HG03066 (cell line): ENCODE measurements around the gene RAC2.
"Not testable (repeated sequence)": the region's sequence is repeated elsewhere in the genome, so short reads cannot be mapped to it uniquely, and the experiment has no call there.

Source experiments
- ATAC-seq: cut with Tn5 transposase; IDR thresholded peaks from one replicate; pipeline ENCODE4 v1.9.1; 2021; ENCODE audit warnings: low read depth; ENCODE audit not compliant: unreplicated experiment

Gene RAC2

DNA sequence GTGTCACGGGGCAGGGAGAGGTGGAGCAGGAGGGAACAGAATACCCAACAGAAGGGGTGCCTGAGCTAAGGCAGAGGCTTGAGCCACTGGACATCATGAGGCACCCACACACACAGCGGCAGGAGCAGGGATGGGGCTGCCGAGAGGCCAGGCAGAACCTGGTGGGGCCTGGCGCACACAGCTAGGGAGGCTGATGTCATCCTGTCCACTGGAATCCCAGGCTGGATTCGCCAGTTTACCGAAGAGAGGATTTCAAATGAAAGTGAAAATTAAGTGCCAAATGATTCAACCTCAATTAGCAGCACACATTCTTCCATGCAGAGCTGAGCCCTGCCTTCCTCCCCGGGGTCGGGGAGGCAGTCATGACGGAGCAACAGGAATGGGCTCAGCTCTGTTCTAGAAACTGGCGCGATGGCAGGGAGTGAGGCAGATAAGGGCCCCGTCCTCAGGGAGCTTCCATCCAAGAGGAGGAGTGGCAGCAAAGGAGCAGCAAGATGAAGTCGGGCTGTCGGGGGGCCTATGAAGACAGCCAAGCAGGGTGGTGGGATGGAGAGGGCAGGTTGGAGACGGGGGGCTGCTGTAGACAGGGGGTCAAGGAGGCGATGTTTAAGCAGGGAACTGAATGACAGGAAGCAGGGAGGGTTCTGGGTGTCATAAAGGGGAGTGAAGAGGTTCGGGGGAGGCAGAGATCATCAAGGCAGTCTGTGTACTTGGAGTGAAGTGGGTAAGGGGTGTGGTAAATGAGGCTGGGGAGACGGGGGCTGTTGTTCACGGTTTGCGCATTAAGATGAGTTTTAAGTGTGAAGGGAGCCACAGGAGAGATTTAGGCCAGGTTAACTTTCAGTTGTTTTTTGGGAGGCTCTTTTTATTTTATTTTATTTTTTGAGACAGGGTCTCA is 6.4 kb downstream of the RAC2 start:
- no peak for ATAC-seq

- ATAC-seq: no peak
Measured at GRCh38 chr22:37235897-37236607, 8.0 kb downstream of the RAC2 start.

- no peak for ATAC-seq
Measured at GRCh38 chr22:37234736-37235711, 9.0 kb downstream of the RAC2 start.

- no peak for ATAC-seq
Measured at GRCh38 chr22:37233751-37234631, 10.1 kb downstream of the RAC2 start.

- not testable (repeated sequence) for ATAC-seq
Measured at GRCh38 chr22:37233371-37233750, 10.7 kb downstream of the RAC2 start.

DNA sequence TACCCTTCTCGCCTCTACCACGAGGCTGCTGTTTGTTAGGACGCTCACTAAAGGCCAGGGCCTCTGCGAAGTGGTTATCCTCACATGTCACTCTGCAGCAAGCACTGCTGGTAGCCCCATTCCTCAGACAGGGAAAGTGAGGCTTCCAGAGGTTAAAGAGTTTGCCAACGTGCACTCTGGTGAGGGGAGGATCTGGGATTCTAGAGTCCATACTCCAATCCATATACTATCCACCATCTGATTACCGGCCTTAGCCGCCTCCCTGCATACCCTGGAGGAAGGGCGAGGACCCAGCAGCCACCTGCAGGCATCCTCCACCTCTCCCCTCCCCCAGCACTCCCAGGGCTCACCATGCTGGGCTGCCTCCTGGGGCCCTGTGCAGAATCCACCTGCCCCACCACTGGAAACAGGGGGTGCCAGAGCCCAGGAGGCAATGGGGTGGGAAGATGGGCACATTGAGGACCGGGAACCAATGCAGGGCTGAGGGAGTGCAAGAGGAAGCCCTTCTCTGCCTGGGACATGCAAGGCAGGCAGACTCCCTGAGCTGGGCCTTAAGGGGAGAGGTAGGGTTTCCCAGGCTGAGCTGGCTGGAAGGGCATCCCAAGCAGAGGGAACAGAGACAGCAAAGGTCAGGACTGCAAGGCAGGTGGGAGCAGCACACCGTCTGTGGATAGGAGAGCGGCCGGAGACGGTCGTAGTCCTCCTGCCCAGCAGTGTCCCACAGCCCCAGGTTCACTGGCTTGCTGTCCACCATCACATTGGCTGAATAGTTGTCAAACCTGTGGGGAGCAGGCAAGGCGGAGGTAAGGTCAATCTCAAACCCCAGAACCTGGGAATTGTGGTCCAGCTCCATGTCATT is 11.7 kb downstream of the RAC2 start:
- no peak for ATAC-seq

GRCh38 chr22:37231406-37232139 is 12.5 kb downstream of the RAC2 start:
- no peak for ATAC-seq

DNA sequence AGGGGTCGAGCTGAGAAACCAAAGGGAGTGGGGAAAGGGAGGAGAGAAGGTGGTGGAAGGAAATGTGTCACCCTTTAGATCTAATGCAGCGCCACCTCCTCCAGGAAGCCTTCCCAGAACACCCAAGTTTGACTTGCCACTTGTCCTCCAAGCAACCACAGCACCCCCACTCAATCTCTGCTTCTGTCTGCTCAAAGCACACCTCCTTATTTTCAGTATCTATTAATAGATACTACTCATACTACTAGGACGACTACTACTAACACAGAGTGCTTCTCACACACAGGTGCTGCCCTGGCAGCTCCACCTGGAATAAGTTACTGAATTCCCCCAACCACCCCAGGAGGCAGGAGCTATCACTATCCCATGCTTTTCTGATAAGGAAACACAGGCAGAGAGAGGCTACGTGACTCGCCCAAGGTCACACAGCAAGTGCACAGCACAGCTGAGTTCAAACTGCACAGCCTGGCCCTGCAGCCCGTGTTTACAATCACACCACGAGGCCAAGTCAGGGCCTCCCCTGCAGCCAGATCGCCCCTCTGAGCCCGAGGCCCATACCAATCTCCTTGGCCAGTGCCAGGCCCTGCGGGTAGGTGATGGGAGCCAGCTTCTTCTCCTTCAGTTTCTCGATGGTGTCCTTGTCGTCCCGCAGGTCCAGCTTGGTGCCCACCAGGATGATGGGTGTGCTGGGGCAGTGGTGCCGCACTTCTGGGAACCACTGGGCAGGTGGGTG is 13.2 kb downstream of the RAC2 start:
- ATAC-seq: peak; percentile 47

- peak; percentile 64 for ATAC-seq
Measured at GRCh38 chr22:37229805-37230672, 14.0 kb downstream of the RAC2 start.

DNA sequence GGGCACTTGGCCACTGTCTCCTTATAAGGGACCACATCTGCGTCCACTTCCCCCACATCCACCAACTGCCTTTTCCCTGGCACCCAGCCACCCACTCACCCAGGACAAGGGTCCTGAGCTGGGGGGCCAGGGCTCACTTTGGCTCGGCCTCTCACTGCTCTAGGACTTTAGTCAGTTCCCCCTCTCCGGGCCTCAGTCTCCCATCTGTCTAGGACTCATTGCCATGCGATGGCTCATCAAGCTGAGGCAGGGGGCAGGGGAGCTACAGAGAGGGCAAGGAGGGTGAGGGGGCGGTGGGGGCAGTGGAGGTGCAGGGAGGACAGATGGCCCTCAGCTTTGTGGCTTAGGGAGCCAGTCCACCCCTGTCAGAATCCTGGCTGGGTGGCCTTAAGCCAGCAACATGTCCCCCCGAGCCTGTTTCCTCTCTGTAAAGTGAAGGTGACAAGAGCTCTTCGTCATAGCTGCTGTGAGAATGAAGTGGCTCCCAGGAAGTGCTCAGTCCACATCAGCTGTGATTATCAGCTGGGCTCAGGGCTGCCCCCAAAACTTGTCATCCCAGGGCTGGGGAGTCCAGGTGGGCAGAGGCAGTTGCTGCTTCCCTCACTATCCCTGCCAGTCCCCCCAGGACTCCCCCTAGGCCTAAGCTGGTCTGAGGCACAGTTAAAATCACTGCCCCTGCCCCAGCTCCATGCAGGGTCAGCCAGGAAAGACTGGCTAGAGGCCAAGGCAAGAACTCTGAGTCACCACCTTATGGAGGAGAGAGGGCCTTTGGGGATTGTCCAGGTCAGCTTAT is 14.9 kb downstream of the RAC2 start:
- no peak for ATAC-seq

DNA sequence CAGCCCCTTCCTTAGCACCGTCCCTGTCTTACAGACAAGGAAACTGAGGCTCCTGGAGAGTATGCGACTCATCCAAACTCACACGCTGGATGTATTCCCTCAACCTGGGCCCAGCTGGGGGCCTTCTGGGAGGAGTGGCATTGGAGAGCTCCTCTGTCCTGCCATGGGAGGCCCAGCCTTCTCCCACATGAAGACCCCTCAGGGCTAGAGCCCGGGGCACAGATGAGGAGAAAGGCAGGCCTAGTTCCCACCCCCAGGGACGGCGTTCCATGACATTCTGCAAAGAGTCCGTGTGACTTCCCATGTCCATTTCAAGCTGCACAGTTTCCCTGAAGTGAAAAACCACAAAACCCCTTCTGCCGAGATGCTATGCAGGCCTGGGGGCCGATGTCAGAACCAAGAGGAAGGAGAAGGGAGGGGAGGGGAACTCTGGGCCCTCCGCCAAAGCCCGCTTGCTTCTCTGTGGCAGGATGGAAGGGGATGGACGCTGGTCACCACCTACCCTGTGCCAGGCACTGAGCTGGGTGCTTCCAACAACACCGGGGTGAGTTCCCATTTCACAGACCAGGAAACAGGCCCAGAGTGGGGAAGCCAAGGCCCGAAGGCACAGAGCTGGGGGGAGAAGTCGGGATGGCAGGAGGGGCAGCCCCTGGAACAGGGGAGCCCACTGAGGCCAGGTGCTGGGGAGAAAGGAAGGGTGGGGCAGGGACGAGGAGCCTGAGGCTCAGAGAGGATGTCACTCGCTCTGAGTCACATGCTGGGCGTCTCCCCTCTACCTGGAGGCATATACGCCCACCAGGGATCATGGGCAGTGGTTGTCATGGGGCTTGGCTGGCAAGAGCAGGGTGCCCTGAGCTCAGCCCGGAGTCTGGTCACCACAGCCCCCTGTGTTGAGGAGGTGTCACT is 15.7 kb downstream of the RAC2 start:
- ATAC-seq: no peak

GRCh38 chr22:37226514-37226913 is 17.6 kb downstream of the RAC2 start:
- ATAC-seq: no peak

GRCh38 chr22:37226087-37226486 is 18.0 kb downstream of the RAC2 start:
- no peak for ATAC-seq

DNA sequence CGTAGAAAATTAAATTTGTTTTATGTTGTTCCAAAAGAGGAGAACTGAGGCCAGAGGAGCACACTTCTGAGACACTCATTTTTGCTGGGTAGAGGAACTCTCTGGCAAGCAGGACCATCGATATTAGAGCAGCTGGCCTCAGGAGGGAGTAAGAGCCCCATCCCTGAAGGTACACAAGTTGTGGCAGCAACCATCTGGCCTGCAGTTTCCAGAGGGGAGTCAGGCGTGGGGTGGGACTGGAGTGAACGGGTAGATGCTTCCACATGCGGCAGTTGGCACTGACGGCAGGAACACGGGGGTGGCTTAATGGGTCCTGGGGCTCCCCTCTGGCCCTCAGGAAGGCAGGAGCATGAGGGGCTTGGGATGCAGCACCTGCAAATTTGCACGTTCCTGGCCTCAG is 18.6 kb downstream of the RAC2 start:
- no peak for ATAC-seq
